ENCODE data around the gene P2RX1.

GRCh38 chr17:3864534-3864933 is 51.7 kb downstream of the P2RX1 start:
- TF ChIP-seq CTCF (IDR thresholded peaks at IDR 0.05), result no peak
- no peak for TF ChIP-seq POLR2AphosphoS5 (IDR thresholded peaks at IDR 0.05)
